ENCODE results near the gene MTAP. TPM values are rescaled to one million over a fixed set of nuclear protein-coding genes. Genes with fewer than 3 reads are reported as not detected.

MTAP gene
- total RNA-seq, 1 experiment from 2014 or later, result 102 TPM

DNA sequence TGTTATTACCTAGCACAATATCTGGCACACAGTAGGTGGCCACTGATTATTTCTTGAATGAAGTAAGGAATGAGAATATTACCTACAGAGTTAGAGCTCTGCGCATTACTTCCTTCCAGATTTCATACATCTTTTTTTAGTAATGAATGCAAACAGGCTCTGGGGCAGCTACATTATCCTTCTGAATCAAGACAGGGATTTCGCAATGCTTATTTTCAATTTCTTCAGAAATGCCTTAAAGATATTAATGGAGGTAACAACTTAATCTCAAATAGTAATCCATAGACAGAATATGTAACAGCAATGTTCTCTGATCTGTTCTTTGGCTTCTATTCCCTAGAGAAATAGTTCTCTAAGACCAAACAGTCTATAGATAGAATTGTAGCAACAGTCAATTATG is 159.1 kb downstream of the MTAP start:
- H2BK20ac ChIP-seq (ENCODE audit: low read depth, low read length, poor library complexity, severe bottlenecking), result no peak overlapping the region
- peaks cover 0 to 7% of the 10 kb centered on the region in 2 experiments for H3K9me3 Mint-ChIP-seq
- no peak overlapping the region for H3K56ac ChIP-seq (ENCODE audit: insufficient read length, low read depth, low read length)
- H3K9ac ChIP-seq (ENCODE audit: extremely low read depth, insufficient read length, low read length), result no peak overlapping the region
- H3K9me3 ChIP-seq (ENCODE audit: control insufficient read depth, low read depth, low read length), result no peaks in the 10 kb centered on the region
- H3K79me1 ChIP-seq (ENCODE audit: insufficient read depth, low read depth, low read length, poor library complexity, severe bottlenecking), result no peaks in the 10 kb centered on the region
- H3K4me1 ChIP-seq (ENCODE audit: insufficient read depth, low read length), result no peaks in the 10 kb centered on the region; the same call in 1 of the 2 replicates
- no peak for DNase-seq
- no peak overlapping the region for H2BK120ac ChIP-seq (ENCODE audit: low read depth, low read length, poor library complexity, severe bottlenecking)
- H2AK5ac ChIP-seq (ENCODE audit: insufficient read length, low read length), result no peak overlapping the region
- no peak overlapping the region for H2AFZ ChIP-seq (ENCODE audit: low read length)
- H2BK12ac ChIP-seq (ENCODE audit: insufficient read length, low read depth, low read length), result no peak overlapping the region
- no peak overlapping the region for H3K4me2 ChIP-seq (ENCODE audit: insufficient read depth, insufficient read length, low read length)
- no peak overlapping the region for H3K4ac ChIP-seq (ENCODE audit: low read depth, low read length)
- TF ChIP-seq, protein P1, sequence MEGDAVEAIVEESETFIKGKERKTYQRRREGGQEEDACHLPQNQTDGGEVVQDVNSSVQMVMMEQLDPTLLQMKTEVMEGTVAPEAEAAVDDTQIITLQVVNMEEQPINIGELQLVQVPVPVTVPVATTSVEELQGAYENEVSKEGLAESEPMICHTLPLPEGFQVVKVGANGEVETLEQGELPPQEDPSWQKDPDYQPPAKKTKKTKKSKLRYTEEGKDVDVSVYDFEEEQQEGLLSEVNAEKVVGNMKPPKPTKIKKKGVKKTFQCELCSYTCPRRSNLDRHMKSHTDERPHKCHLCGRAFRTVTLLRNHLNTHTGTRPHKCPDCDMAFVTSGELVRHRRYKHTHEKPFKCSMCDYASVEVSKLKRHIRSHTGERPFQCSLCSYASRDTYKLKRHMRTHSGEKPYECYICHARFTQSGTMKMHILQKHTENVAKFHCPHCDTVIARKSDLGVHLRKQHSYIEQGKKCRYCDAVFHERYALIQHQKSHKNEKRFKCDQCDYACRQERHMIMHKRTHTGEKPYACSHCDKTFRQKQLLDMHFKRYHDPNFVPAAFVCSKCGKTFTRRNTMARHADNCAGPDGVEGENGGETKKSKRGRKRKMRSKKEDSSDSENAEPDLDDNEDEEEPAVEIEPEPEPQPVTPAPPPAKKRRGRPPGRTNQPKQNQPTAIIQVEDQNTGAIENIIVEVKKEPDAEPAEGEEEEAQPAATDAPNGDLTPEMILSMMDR (conservative IDR thresholded peaks at IDR 0.05), result no peak
- no peak overlapping the region for H3K23ac ChIP-seq (ENCODE audit: insufficient read length, low read depth, low read length)
- no peak overlapping the region for H2BK5ac ChIP-seq (ENCODE audit: insufficient read length, low read length)
- no peak overlapping the region for H4K91ac ChIP-seq (ENCODE audit: insufficient read length, low read depth, low read length)
- no peaks in the 10 kb centered on the region for H3K79me2 ChIP-seq (ENCODE audit: insufficient read depth, low read length)
- H3K27me3 Mint-ChIP-seq (ENCODE audit: low read depth), result peaks cover 66% of the 10 kb centered on the region
- no peak overlapping the region for H4K5ac ChIP-seq (ENCODE audit: insufficient read length, low read depth, low read length)
- H3K27ac Mint-ChIP-seq, result no peak overlapping the region
- no peak overlapping the region for H3T11ph ChIP-seq (ENCODE audit: low read length)
- no peak overlapping the region for H3K14ac ChIP-seq (ENCODE audit: insufficient read depth, low read length)
- no peak overlapping the region for H3K4me3 Mint-ChIP-seq
- H4K20me1 ChIP-seq (ENCODE audit: control insufficient read depth, insufficient read depth, insufficient read length), result no peaks in the 10 kb centered on the region
- WGBS (ENCODE audit: extremely low coverage, insufficient read length, low lambda C conversion rate), result no CpG with 5 or more reads among the region's 2 CpGs
- no peak overlapping the region for H2BK15ac ChIP-seq (ENCODE audit: low read depth, low read length)
- H3K36me3 Mint-ChIP-seq (ENCODE audit: insufficient read depth in 1 of 3, low read depth in 3 of 3), result peaks cover 0 to 2% (median 0%) of the 10 kb centered on the region in 3 experiments; a peak in 1 of 7 replicates
- H3K27ac ChIP-seq (ENCODE audit: insufficient read length, low read depth, low read length), result no peak overlapping the region
- peaks cover 4% of the 10 kb centered on the region for H3K23me2 ChIP-seq (ENCODE audit: insufficient read length, low read depth, low read length, poor library complexity, severe bottlenecking)
- H4K8ac ChIP-seq (replicated peaks; ENCODE audit: insufficient read length, low read depth, low read length), result no peak overlapping the region
- peaks cover 10 to 16% of the 10 kb centered on the region in 2 experiments; a peak in 3 of 4 replicates for H3K4me1 Mint-ChIP-seq
- no peak overlapping the region for H3K18ac ChIP-seq (ENCODE audit: insufficient read length, low read depth, low read length)
- H3K27me3 ChIP-seq (ENCODE audit: insufficient read depth, low read length), result peaks cover 27% of the 10 kb centered on the region

All from H9 (cell line).